ENCODE results near the gene CASQ1. TPM values are rescaled to one million over a fixed set of nuclear protein-coding genes. Genes with fewer than 3 reads are reported as not detected.

Gene CASQ1
- 1 to 10 TPM; 1.6 to 4.4 TPM for total RNA-seq
- 10 to 100 TPM in 1 of 2 donors, 1 to 10 TPM in 1; 3.5 to 15.2 TPM for polyA plus RNA-seq
- long read RNA-seq, donor 1, transcript CASQ1-201 (11 exons, 1,897 nt) = major isoform, 16 of 18 reads
- long read RNA-seq, donor 1, partial matches to known transcripts = 1 of 18 reads
- long read RNA-seq, donor 1, other reads (novel, unspliced or antisense) = 1 of 18 reads
- long read RNA-seq, donor 2 = 0 reads

DNA sequence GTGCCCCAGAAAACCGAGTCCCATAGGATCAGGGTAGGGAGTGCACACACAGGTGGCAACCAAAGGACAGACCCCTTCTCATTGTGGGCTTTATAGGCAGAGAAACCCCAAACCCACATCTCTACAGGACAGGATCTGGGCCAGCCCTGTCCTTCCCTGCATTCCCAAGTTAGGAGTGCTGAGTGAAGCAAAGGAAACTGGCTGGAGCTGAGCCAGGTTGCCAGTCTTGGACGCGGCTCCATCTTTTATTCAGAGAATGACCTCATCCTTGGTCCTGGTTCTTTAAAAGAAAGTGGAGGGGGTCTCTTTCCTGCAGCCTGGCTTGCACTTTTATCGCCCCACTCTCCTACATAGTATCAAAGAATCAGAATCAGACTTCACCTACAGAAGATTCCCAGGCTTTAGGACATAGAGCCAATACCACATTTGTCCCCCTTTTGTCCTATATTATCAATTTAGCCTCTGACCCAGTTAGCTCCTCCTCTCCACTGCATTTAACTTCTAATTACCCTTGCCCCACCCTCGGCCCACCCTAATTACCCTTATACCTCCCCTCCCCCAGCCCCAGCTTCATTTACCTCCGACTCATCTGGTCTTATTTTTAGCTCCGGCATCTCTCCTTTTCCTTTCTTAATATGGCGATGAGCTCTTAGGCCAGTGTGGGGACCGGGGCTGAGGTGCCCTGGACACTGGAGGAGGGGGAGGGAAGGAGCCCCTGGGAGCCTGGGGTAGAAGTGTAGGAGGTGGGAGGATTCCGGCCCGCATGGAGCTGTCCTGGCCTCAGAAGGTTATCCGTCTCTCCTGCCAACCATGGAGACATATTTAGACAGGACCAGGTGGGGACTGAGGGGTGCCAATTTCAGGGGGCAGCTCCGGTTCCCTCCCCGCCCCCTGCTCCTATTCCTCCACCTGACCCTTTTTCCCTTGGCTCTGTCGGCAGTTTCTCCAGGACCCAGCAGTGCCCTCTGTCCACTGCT is at the start of gene CASQ1:
Gene CASQ1, plus strand, starts transcription at position 927 of the 977 bp plus-strand sequence. CDS start 177 bp downstream, outside the sequence.
- ATAC-seq (ENCODE audit: low FRiP score) (no peak), DNase-seq (peak; percentile 80 to 88)
- WGBS, 2 donors = 10 to 24% methylated on average over 12 to 15 of the region's 15 CpGs

DNA sequence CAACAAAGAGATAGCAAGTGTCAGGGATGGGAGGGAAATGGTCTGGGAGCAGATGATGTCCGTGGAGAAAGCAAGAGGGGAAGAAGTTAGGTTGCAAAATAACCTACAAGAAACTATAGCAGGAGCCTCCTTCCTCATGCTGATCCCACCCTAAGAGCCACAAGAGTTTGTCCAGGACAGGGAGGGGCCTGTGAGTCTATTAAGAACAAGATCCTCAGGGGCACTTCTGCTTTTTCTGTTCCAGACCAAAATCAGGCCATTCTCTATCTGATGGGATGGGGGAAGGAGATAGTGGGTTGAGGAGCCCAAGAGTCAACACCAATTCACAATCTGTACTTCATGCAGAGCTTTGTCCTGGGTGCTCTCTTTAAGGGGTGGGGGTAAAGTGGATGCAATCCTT is 46.7 kb upstream of the CASQ1 start:
- intact Hi-C loops (cut with DNase I) = no loop called here
- peaks cover 0 to 3% of the 10 kb centered on the region in 2 donors for H3K36me3 ChIP-seq (ENCODE audit: control insufficient read depth in 1 of 2, insufficient read depth in 2 of 2, low read length in 1 of 2)
- no peak for DNase-seq
- no peak for ATAC-seq (ENCODE audit: low FRiP score)
- no peak overlapping the region for H3K27ac ChIP-seq (ENCODE audit: low read depth in 1 of 2, low read length in 2 of 2)
- no peak overlapping the region for H3K4me3 ChIP-seq (ENCODE audit: low read length in 2 of 2)
- H3K27me3 ChIP-seq (ENCODE audit: control insufficient read depth in 1 of 2, insufficient read depth in 2 of 2, low read length in 1 of 2) = no peaks in the 10 kb centered on the region
- H3K4me1 ChIP-seq (ENCODE audit: control insufficient read depth in 1 of 2, insufficient read depth in 2 of 2, low read length in 2 of 2) = peaks cover 0 to 1% of the 10 kb centered on the region in 2 donors
- H3K9me3 ChIP-seq (ENCODE audit: control insufficient read depth, low read length) = no peaks in the 10 kb centered on the region
- WGBS, 2 donors = 41 to 63% methylated on average over 1 of the region's 1 CpG

More for the DNA sequence above, at the start of gene CASQ1:
- H3K27me3 ChIP-seq (ENCODE audit: control insufficient read depth in 1 of 2, insufficient read depth in 2 of 2, low read length in 1 of 2) = no peaks in the 10 kb centered on the region
- no peak within 1 kb of the TSS for H3K27ac ChIP-seq (ENCODE audit: low read depth in 1 of 2, low read length in 2 of 2)
- no peaks in the 10 kb centered on the region for H3K4me1 ChIP-seq (ENCODE audit: control insufficient read depth in 1 of 2, insufficient read depth in 2 of 2, low read length in 2 of 2)
- intact Hi-C loops (cut with DNase I) = loop anchor here (5.0 kb wide), 5 partner anchors 62 to 102 kb away; partner anchors contain the start of genes ATP1A2 (in 1 of the 2) and PEX19 (in 1 of the 2)
- H3K36me3 ChIP-seq (ENCODE audit: control insufficient read depth in 1 of 2, insufficient read depth in 2 of 2, low read length in 1 of 2) = no peaks in the 10 kb centered on the region
- no peaks in the 10 kb centered on the region for H3K9me3 ChIP-seq (ENCODE audit: control insufficient read depth, low read length)
- no peak within 1 kb of the TSS for H3K4me3 ChIP-seq (ENCODE audit: low read length in 2 of 2)

DNA sequence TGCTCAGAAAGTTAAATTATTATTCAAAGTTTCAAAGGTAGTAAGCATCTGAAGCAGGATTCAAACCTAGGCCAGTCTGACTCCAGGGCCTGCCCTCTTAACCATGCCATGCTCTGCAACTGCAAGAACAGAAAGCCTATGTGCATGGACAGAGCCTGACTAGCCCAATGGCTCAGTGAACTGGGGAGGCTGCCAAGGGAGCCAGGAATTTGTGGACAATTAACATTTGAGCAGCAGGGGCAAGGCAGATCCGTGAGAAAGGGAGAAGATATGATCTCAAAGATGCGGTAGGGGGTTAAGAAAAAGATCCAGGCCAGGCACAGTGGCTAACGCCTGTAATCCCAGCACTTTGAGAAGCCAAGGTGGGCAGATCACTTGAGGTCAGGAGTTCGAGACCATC is 45.5 kb upstream of the CASQ1 start:
- Histone ChIP-seq H3K4me1 (ENCODE audit: control insufficient read depth in 1 of 2, insufficient read depth in 2 of 2, low read length in 2 of 2) (peaks cover 0 to 1% of the 10 kb centered on the region in 2 donors), H3K36me3 (ENCODE audit: control insufficient read depth in 1 of 2, insufficient read depth in 2 of 2, low read length in 1 of 2) (no peaks in the 10 kb centered on the region), H3K9me3 (ENCODE audit: control insufficient read depth, low read length) (no peaks in the 10 kb centered on the region), H3K4me3 (ENCODE audit: low read length in 2 of 2) (no peak overlapping the region), H3K27me3 (ENCODE audit: control insufficient read depth in 1 of 2, insufficient read depth in 2 of 2, low read length in 1 of 2) (no peaks in the 10 kb centered on the region), H3K27ac (ENCODE audit: low read depth in 1 of 2, low read length in 2 of 2) (no peak overlapping the region)
- no peak for ATAC-seq (ENCODE audit: low FRiP score)
- intact Hi-C loops (cut with DNase I) = no loop called here
- WGBS, 2 donors = 56 to 62% methylated on average over 4 of the region's 4 CpGs
- no peak for DNase-seq

DNA sequence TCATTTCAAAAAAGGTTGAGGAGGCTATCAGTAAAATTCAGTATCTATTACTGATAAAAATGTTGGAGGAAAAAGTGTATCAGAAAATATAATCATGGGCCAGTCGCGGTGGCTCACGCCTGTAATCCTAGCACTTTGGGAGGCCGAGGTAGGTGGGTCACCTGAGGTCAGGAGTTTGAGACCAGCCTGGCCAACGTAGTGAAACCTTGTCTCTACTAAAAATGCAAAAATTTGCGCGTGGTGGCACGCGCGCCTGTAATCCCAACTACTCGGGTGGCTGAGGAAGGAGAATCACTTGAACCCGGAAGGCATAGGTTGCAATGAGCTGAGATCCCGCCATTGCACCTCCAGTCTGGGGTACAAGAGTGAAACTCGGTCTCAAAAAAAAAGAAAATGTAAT is 44.3 kb upstream of the CASQ1 start:
- no peak overlapping the region for H3K4me3 ChIP-seq (ENCODE audit: low read length in 2 of 2)
- ATAC-seq (ENCODE audit: low FRiP score) (no peak), DNase-seq (peak in 1 of 2 donors; percentile 22)
- 91 to 92% methylated on average over 14 of the region's 14 CpGs for WGBS, 2 donors
- H3K4me1 ChIP-seq (ENCODE audit: control insufficient read depth in 1 of 2, insufficient read depth in 2 of 2, low read length in 2 of 2) = peaks cover 0 to 1% of the 10 kb centered on the region in 2 donors
- no peaks in the 10 kb centered on the region for H3K9me3 ChIP-seq (ENCODE audit: control insufficient read depth, low read length)
- no peaks in the 10 kb centered on the region for H3K27me3 ChIP-seq (ENCODE audit: control insufficient read depth in 1 of 2, insufficient read depth in 2 of 2, low read length in 1 of 2)
- H3K27ac ChIP-seq (ENCODE audit: low read depth in 1 of 2, low read length in 2 of 2) = no peak overlapping the region
- no peaks in the 10 kb centered on the region for H3K36me3 ChIP-seq (ENCODE audit: control insufficient read depth in 1 of 2, insufficient read depth in 2 of 2, low read length in 1 of 2)
- intact Hi-C loops (cut with DNase I) = no loop called here

DNA sequence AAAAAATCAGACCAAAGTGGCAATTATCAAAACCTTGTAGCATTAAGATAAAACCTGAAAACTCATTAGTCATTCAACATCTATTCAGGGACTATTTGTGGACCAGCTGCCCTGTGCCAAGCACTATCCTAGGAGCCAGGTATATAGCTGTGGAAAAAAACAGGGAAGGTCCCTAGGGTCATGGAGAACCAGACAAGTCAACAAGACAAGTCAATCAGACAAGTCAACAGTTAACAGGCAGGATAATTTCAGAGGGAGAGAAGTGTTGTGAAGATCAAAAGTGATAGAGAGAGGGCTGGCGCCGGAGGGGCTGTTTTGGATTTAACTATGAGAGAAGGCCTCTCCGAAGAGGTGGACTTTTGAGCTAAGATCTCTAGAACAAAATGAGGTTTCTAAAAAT is 42.3 kb upstream of the CASQ1 start:
- 75% methylated on average over 3 of the region's 3 CpGs for WGBS, 2 donors
- intact Hi-C loops (cut with DNase I) = no loop called here
- Histone ChIP-seq H3K27ac (ENCODE audit: low read depth in 1 of 2, low read length in 2 of 2) (peak overlapping the region; percentile 69 to 81), H3K36me3 (ENCODE audit: control insufficient read depth in 1 of 2, insufficient read depth in 2 of 2, low read length in 1 of 2) (no peaks in the 10 kb centered on the region), H3K27me3 (ENCODE audit: control insufficient read depth in 1 of 2, insufficient read depth in 2 of 2, low read length in 1 of 2) (no peaks in the 10 kb centered on the region), H3K4me3 (ENCODE audit: low read length in 2 of 2) (no peak overlapping the region), H3K9me3 (ENCODE audit: control insufficient read depth, low read length) (no peaks in the 10 kb centered on the region), H3K4me1 (ENCODE audit: control insufficient read depth in 1 of 2, insufficient read depth in 2 of 2, low read length in 2 of 2) (peaks cover 0 to 1% of the 10 kb centered on the region in 2 donors)
- no peak for ATAC-seq (ENCODE audit: low FRiP score)
- peak in 1 of 2 donors; percentile 23 for DNase-seq

DNA sequence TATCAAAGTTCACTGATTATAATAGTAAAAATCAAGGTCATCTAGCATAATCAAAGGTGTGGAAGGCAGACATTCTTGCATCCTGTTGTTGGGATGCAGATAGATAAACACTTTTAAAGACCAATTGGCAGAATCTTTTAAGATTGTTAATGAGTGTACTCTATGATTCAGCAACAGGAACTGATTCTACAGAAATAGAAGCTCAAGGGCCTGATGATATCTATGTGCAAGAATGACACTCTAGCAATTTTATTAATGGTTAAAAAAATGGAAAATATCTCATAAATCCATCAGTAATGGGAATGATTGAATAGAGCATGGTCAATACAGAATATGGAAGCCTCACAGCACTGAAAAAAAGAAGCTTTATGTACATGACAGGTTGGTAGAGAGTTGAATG is 41.1 kb upstream of the CASQ1 start:
- H3K9me3 ChIP-seq (ENCODE audit: control insufficient read depth, low read length) = no peaks in the 10 kb centered on the region
- H3K27me3 ChIP-seq (ENCODE audit: control insufficient read depth in 1 of 2, insufficient read depth in 2 of 2, low read length in 1 of 2) = no peaks in the 10 kb centered on the region
- DNase-seq (no peak), ATAC-seq (ENCODE audit: low FRiP score) (no peak)
- intact Hi-C loops (cut with DNase I) = no loop called here
- no peaks in the 10 kb centered on the region for H3K36me3 ChIP-seq (ENCODE audit: control insufficient read depth in 1 of 2, insufficient read depth in 2 of 2, low read length in 1 of 2)
- H3K4me1 ChIP-seq (ENCODE audit: control insufficient read depth in 1 of 2, insufficient read depth in 2 of 2, low read length in 2 of 2) = peaks cover 0 to 1% of the 10 kb centered on the region in 2 donors
- no peak overlapping the region for H3K4me3 ChIP-seq (ENCODE audit: low read length in 2 of 2)
- peak overlapping the region in 1 of 2 donors; percentile 61 for H3K27ac ChIP-seq (ENCODE audit: low read depth in 1 of 2, low read length in 2 of 2)

DNA sequence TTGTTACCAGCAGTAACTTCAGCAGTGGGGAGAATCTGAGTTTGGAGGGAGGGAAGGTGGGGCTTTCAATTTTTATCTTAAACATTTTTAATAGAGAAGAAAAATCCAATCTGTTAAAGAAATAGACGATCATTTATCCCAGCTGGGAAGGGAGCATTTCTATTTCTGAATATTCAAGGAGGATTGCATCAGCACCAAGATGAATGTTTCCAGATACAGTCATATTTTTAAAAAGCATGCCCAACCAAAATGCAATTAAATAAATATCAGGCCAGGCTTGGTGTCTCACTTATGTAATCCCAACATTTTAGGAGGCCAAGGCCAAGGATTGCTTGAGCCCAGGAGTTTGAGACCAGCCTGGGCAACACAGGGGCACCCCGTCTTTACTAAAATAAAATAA is 40.7 kb upstream of the CASQ1 start:
- intact Hi-C loops (cut with DNase I) = loop anchor here in 1 of 2 donors (5.0 kb wide), 1 partner anchor 32 kb away; the partner anchor contains the start of gene ATP1A2
- 4 to 7% methylated on average over 2 of the region's 2 CpGs for WGBS, 2 donors
- DNase-seq (no peak), ATAC-seq (ENCODE audit: low FRiP score) (peak; percentile 26)
- Histone ChIP-seq H3K4me1 (ENCODE audit: control insufficient read depth in 1 of 2, insufficient read depth in 2 of 2, low read length in 2 of 2) (peaks cover 0 to 1% of the 10 kb centered on the region in 2 donors), H3K27me3 (ENCODE audit: control insufficient read depth in 1 of 2, insufficient read depth in 2 of 2, low read length in 1 of 2) (no peaks in the 10 kb centered on the region), H3K9me3 (ENCODE audit: control insufficient read depth, low read length) (no peaks in the 10 kb centered on the region), H3K36me3 (ENCODE audit: control insufficient read depth in 1 of 2, insufficient read depth in 2 of 2, low read length in 1 of 2) (no peaks in the 10 kb centered on the region), H3K4me3 (ENCODE audit: low read length in 2 of 2) (no peak overlapping the region), H3K27ac (ENCODE audit: low read depth in 1 of 2, low read length in 2 of 2) (peak overlapping the region; percentile 61)

DNA sequence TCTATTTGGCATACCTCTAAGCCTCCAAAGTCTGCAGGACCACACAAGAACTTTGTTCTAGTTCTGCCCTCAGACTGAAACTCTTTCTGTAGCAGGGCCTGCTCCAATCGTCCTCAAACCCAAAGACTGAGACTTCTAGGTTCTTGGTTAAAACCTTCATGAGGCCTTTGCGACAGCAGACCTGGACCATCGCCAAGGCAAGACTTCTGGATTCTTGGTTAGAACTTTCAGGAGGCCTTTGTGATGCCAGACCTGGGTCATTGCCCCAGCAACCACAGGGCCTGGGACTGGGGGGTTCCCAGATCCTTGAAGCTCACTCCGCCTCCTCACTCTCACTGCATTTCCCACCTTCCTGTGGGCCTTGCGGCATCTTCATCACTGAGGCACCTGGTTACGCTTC is 39.1 kb upstream of the CASQ1 start, which contains the start of gene ATP1A4:
Gene ATP1A4, plus strand, starts transcription at position 301 of the 400 bp plus-strand sequence. CDS start 438 bp downstream, outside the sequence.
- Histone ChIP-seq H3K4me3 (ENCODE audit: low read length in 2 of 2) (no peak within 1 kb of the TSS), H3K27ac (ENCODE audit: low read depth in 1 of 2, low read length in 2 of 2) (no peak within 1 kb of the TSS), H3K27me3 (ENCODE audit: control insufficient read depth in 1 of 2, insufficient read depth in 2 of 2, low read length in 1 of 2) (no peaks in the 10 kb centered on the region), H3K4me1 (ENCODE audit: control insufficient read depth in 1 of 2, insufficient read depth in 2 of 2, low read length in 2 of 2) (peaks cover 0 to 1% of the 10 kb centered on the region in 2 donors), H3K36me3 (ENCODE audit: control insufficient read depth in 1 of 2, insufficient read depth in 2 of 2, low read length in 1 of 2) (no peaks in the 10 kb centered on the region), H3K9me3 (ENCODE audit: control insufficient read depth, low read length) (no peaks in the 10 kb centered on the region)
- intact Hi-C loops (cut with DNase I) = loop anchor here in 1 of 2 donors (5.0 kb wide), 1 partner anchor 34 kb away; the partner anchor contains the start of gene ATP1A2
- ATAC-seq (ENCODE audit: low FRiP score) (no peak), DNase-seq (no peak)
- WGBS, 2 donors = 86 to 90% methylated on average over 6 of the region's 6 CpGs
